GM12878 (cell line): ENCODE measurements around the gene TTYH1. TPM values are rescaled to one million over a fixed set of nuclear protein-coding genes. Genes with fewer than 3 reads are reported as not detected.

Experiments
- ATAC-seq: fragments of 200-7000 bp; cut with Tn5 transposase; 3 replicates; pipeline ENCODE4 v1.9.1; 2020; ENCODE audit warnings: mild to moderate bottlenecking, moderate library complexity
- BruUV-seq: library from RNA; stranded (reverse); fragments of 400-500 nt; replicated peaks from 2 replicates; lab custom pipeline; 2021; lab: Mats Ljungman, UMichigan
- CTCF ChIA-PET: fragments of 300-600 bp; sonication (Branson Sonifier 250); formaldehyde crosslinking; extraction: SDS; loops from one replicate; lab custom pipeline; 2021; ENCODE audit warnings: inconsistent platforms; lab: Yijun Ruan, JAX
- POLR2A ChIA-PET: fragments of 350-600 bp; formaldehyde crosslinking; extraction: SDS; loops from one replicate; lab custom pipeline; 2021; ENCODE audit warnings: inconsistent platforms; lab: Charles Lee
- RAD21 ChIA-PET: fragments of 300-600 bp; sonication (Branson Sonifier 250); formaldehyde crosslinking; loops from one replicate; lab custom pipeline; 2023; ENCODE audit warnings: antibody characterized with exemption; ENCODE audit not compliant: unreplicated experiment; lab: Charles Lee
- SMC1A ChIA-PET: fragments of 300-600 bp; sonication (Branson Sonifier 250); formaldehyde crosslinking; loops from one replicate; lab custom pipeline; 2023; ENCODE audit not compliant: unreplicated experiment, uncharacterized antibody; lab: Charles Lee
- DNase-seq: peaks from one replicate; pipeline ENCODE4 v3.0.0-alpha.2; 2011; ENCODE audit warnings: low read depth, low spot score
- FAIRE-seq: peaks from 3 replicates; lab custom pipeline; 2011; peaks lifted over from hg19 to GRCh38; lab: Jason Lieb, UNC
- H2AFZ ChIP-seq: 2 replicates; pipeline ENCODE4 v1.6.0; 2011; ENCODE audit warnings: low read depth, low read length, control low read depth; ENCODE audit not compliant: control insufficient read depth
- H3K27ac ChIP-seq: 2 replicates; pipeline ENCODE4 v1.5.1; 2011; ENCODE audit warnings: control low read depth; ENCODE audit not compliant: control insufficient read depth, insufficient read depth
- H3K27me3 ChIP-seq, 2 experiments: replicated peaks in 1 of 2; 2 replicates each; pipeline versions ENCODE4 v1.6.0 to v1.6.1; 2011; ENCODE audit warnings: low read length in 1 of 2; ENCODE audit not compliant: control insufficient read depth in 2 of 2, insufficient read depth in 2 of 2
- H3K36me3 ChIP-seq, 2 experiments: 2 replicates each; pipeline ENCODE4 v1.5.1; 2011; ENCODE audit warnings: low read length in 1 of 2; ENCODE audit not compliant: control insufficient read depth in 2 of 2, insufficient read depth in 2 of 2
- H3K4me1 ChIP-seq: 2 replicates; pipeline ENCODE4 v1.6.1; 2011; ENCODE audit warnings: mild to moderate bottlenecking, low read length, moderate library complexity, mixed read lengths; ENCODE audit not compliant: control insufficient read depth, insufficient read depth
- H3K4me2 ChIP-seq: 2 replicates; pipeline ENCODE4 v1.6.0; 2011; ENCODE audit warnings: control low read depth; ENCODE audit not compliant: control insufficient read depth, insufficient read depth
- H3K4me3 ChIP-seq: fragments of 200-600 bp; sonication (generic); 2 replicates; pipeline ENCODE4 v1.5.1; 2016
- H3K79me2 ChIP-seq: 2 replicates; pipeline ENCODE4 v1.6.0; 2011; ENCODE audit warnings: low read length; ENCODE audit not compliant: control insufficient read depth, insufficient read depth
- H3K9ac ChIP-seq: 2 replicates; pipeline ENCODE4 v1.8.0; 2011; ENCODE audit warnings: low read length, control low read depth, mixed read lengths; ENCODE audit not compliant: control insufficient read depth, insufficient read depth
- H3K9me3 ChIP-seq: replicated peaks from 3 replicates; pipeline ENCODE4 v1.5.1; 2011; ENCODE audit warnings: mild to moderate bottlenecking, low read length; ENCODE audit not compliant: control insufficient read depth, insufficient read depth
- H4K20me1 ChIP-seq: 2 replicates; pipeline ENCODE4 v1.6.0; 2011; ENCODE audit not compliant: control insufficient read depth, insufficient read depth
- CEBPZ ChIP-seq: fragments of 150-350 bp; IDR thresholded peaks from 2 replicates; pipeline ENCODE4 v1.6.1; 2016; ENCODE audit warnings: low read depth, low read length
- CHD4 ChIP-seq: fragments of 200-600 bp; sonication (generic); IDR thresholded peaks from 2 replicates; pipeline ENCODE4 v1.6.1; 2016; ENCODE audit warnings: mild to moderate bottlenecking
- E2F4 ChIP-seq: IDR thresholded peaks from 2 replicates; pipeline ENCODE4 v1.6.1; 2012; ENCODE audit warnings: low read depth, low read length, improper control_type of control experiment
- FOS ChIP-seq: IDR thresholded peaks from 3 replicates; pipeline ENCODE4 v1.6.1; 2011; ENCODE audit warnings: borderline replicate concordance; ENCODE audit not compliant: insufficient read length; ENCODE audit errors: extremely low read depth
- IRF4 ChIP-seq: IDR thresholded peaks from 2 replicates; pipeline ENCODE4 v1.6.1; 2011; ENCODE audit warnings: low read depth, low read length
- MEF2B ChIP-seq: fragments of 450-650 bp; IDR thresholded peaks from 2 replicates; pipeline ENCODE4 v1.6.1; 2018; ENCODE audit warnings: mild to moderate bottlenecking, moderate library complexity; ENCODE audit not compliant: partially characterized antibody, poor library complexity, severe bottlenecking
- MYC ChIP-seq: IDR thresholded peaks from 2 replicates; pipeline ENCODE4 v1.6.1; 2011; ENCODE audit warnings: mild to moderate bottlenecking, low read length, moderate library complexity, inconsistent platforms; ENCODE audit not compliant: insufficient read depth, insufficient replicate concordance, insufficient read length, severe bottlenecking
- NFYA ChIP-seq: IDR thresholded peaks from 2 replicates; pipeline ENCODE4 v1.6.1; 2011; ENCODE audit warnings: low read depth, mild to moderate bottlenecking, low read length, improper control_type of control experiment, borderline replicate concordance
- PAX5 ChIP-seq: IDR thresholded peaks from 2 replicates; pipeline ENCODE4 v1.6.1; 2011; ENCODE audit warnings: low read depth, low read length, borderline replicate concordance
- POLR2AphosphoS2 ChIP-seq: IDR thresholded peaks from 2 replicates; pipeline ENCODE4 v1.6.1; 2011; ENCODE audit warnings: low read depth, mild to moderate bottlenecking, low read length, improper control_type of control experiment, moderate library complexity
- RAD51 ChIP-seq: fragments of 450-650 bp; IDR thresholded peaks from 2 replicates; pipeline ENCODE4 v1.6.1; 2016; ENCODE audit warnings: moderate library complexity, mild to moderate bottlenecking, inconsistent platforms
- RB1 ChIP-seq: fragments of 450-650 bp; formaldehyde crosslinking; IDR thresholded peaks from 2 replicates; pipeline ENCODE4 v1.6.1; 2017; ENCODE audit warnings: mild to moderate bottlenecking, borderline replicate concordance
- SMC3 ChIP-seq: IDR thresholded peaks from 2 replicates; pipeline ENCODE4 v1.6.1; 2011; ENCODE audit warnings: low read length, improper control_type of control experiment, borderline replicate concordance
- STAT1 ChIP-seq: fragments of 450-650 bp; conservative IDR thresholded peaks from 2 replicates; pipeline ENCODE4 v1.6.1; 2014; ENCODE audit warnings: antibody characterized with exemption, mild to moderate bottlenecking
- SUPT20H ChIP-seq: IDR thresholded peaks from 2 replicates; pipeline ENCODE4 v1.6.1; 2011; ENCODE audit warnings: low read depth, mild to moderate bottlenecking, low read length, moderate library complexity, borderline replicate concordance; ENCODE audit not compliant: control insufficient read depth
- ZBTB33 ChIP-seq: fragments of 450-650 bp; IDR thresholded peaks from 2 replicates; pipeline ENCODE4 v1.6.1; 2017; ENCODE audit warnings: mild to moderate bottlenecking
- ZZZ3 ChIP-seq: IDR thresholded peaks from 2 replicates; pipeline ENCODE4 v1.6.1; 2011; ENCODE audit warnings: low read depth; ENCODE audit not compliant: control insufficient read depth, insufficient read length
- WGBS: methylation state at CpG from one replicate; pipeline ENCODE4 v1.1.6; 2016; ENCODE audit warnings: low lambda C conversion rate; ENCODE audit not compliant: insufficient replicate concordance, insufficient coverage; ENCODE audit errors: missing lambda C conversion rate; 5-methylcytosine and 5-hydroxymethylcytosine counted together
- in situ Hi-C: fragments of 300-500 bp; cut with MboI; formaldehyde crosslinking; loops from 9 replicates; pipeline ENCODE4 v1.14.3; 2018; ENCODE audit warnings: mixed read lengths
- intact Hi-C: fragments of 100-400 bp; cut with micrococcal nuclease; formaldehyde crosslinking; loops from one replicate; pipeline ENCODE4 v1.14.2; 2022; ENCODE audit not compliant: unreplicated experiment
- polyA plus RNA-seq, 11 experiments: library from polyadenylated mRNA; depleted of rRNA in 4 of 11; unstranded in 6 of 11; stranded (reverse) in 5 of 11; fragments of >200 nt; fragmentation: Nextera tagmentation in 4 of 11; fragmentation: Illumina TruSeq in 1 of 11; extraction: Ambion mirVana in 4 of 11; extraction: Trizol in 1 of 11; gene quantifications; 1 replicate in 1 of 11; 2 replicates in 10 of 11; pipeline versions ENCODE4 v1.2.1 to v1.2.3, GENCODE V29; 2011 to 2016; ENCODE audit warnings: inconsistent platforms in 2 of 11, missing spikeins in 2 of 11, low read depth in 1 of 11
- total RNA-seq, 4 experiments: library from RNA; depleted of rRNA in 3 of 4; stranded (reverse); fragments of >200 nt in 3 of 4; fragmentation: Illumina TruSeq in 1 of 4; extraction: Trizol in 1 of 4; gene quantifications; 2 replicates each; pipeline versions ENCODE4 v1.2.1 to v1.2.3, GENCODE V29; 2013 to 2021

Gene TTYH1
- total and polyA plus RNA-seq, 10 of the 15 experiments (the other 5 are each of a cell fraction or from before 2014, with no cell fraction given): 0.01 to 0.36 (median 0.09) TPM; not detected in 3

- no TSS peak for BruUV-seq
- no peaks in the 10 kb centered on the region for H3K27me3 ChIP-seq
- ChIA-PET CTCF (interaction anchor here (0.8 kb wide), 1 partner anchor 201 kb away, joined by 3 read pairs; no protein-coding TSS in a partner anchor), POLR2A (no interaction called here), RAD21 (no interaction called here), SMC1A (no interaction called here)
- H3K4me1 ChIP-seq: no peaks in the 10 kb centered on the region
- H3K36me3 ChIP-seq: peaks cover 15 to 48% of the 10 kb centered on the region in 2 experiments
- H3K79me2 ChIP-seq: peaks cover 46% of the 10 kb centered on the region
- in situ Hi-C loops: no loop called here
- no peak for FAIRE-seq
- H4K20me1 ChIP-seq: peaks cover 7% of the 10 kb centered on the region
- H3K27ac ChIP-seq: no peak overlapping the region
- 99% methylated on average over 11 of the region's 11 CpGs for WGBS
- H3K9me3 ChIP-seq: no peaks in the 10 kb centered on the region
- no peak overlapping the region for H3K4me3 ChIP-seq
- DNase-seq: no peak
- ATAC-seq: no peak
- H3K9ac ChIP-seq: no peak overlapping the region
- no peak for TF ChIP-seq E2F4
- TF ChIP-seq NFYA: no peak
- TF ChIP-seq RB1: no peak
- no peak for TF ChIP-seq CEBPZ
- TF ChIP-seq SUPT20H: no peak
- TF ChIP-seq STAT1: no peak
- TF ChIP-seq ZBTB33: no peak
- TF ChIP-seq IRF4: no peak
- no peak for TF ChIP-seq MEF2B
- TF ChIP-seq SMC3: no peak
- TF ChIP-seq POLR2AphosphoS2: no peak
- TF ChIP-seq PAX5: no peak
- no peak for TF ChIP-seq ZZZ3
- no peak for TF ChIP-seq MYC
- no peak for TF ChIP-seq CHD4
- TF ChIP-seq FOS: no peak
- no peak for TF ChIP-seq RAD51
- intact Hi-C loops: no loop called here
- no peak overlapping the region for H2AFZ ChIP-seq
- no peak overlapping the region for H3K4me2 ChIP-seq
These were observed 37.4 kb downstream of the TTYH1 start for GRCh38 chr19:54452626-54453025.
